Activated T-cell treated with anti-CD3 and anti-CD28 coated beads for 48 hours (primary cell): ENCODE results near the gene VAMP5.

Experiments
- DNase-seq: peaks from one replicate; pipeline ENCODE4 v3.0.0-alpha.2; 2020; ENCODE audit warnings: low read depth

VAMP5 gene

GRCh38 chr2:85635636-85636035, 51.4 kb downstream of the VAMP5 start:
- DNase-seq, result no peak

GRCh38 chr2:85642725-85643124, 58.5 kb downstream of the VAMP5 start:
- DNase-seq, result no peak
